Upper lobe of right lung (tissue), 1 donor: ENCODE results near the gene FAM78B. TPM values are rescaled to one million over a fixed set of nuclear protein-coding genes. Genes with fewer than 3 reads are reported as not detected.

ENCODE experiments used
- ATAC-seq: fragments of 200-7000 bp; cut with Tn5 transposase; one replicate; pipeline ENCODE4 v1.9.1; 2020; ENCODE audit warnings: mild to moderate bottlenecking, moderate library complexity
- DNase-seq: peaks from one replicate; pipeline ENCODE4 v3.0.0-alpha.2; 2020
- H3K27ac ChIP-seq: fragments of 200-600 bp; one replicate; pipeline ENCODE4 v1.8.0; 2022
- H3K27me3 ChIP-seq: fragments of 200-600 bp; one replicate; pipeline ENCODE4 v1.8.0; 2022; ENCODE audit warnings: mild to moderate bottlenecking
- H3K36me3 ChIP-seq: fragments of 200-600 bp; one replicate; pipeline ENCODE4 v1.8.0; 2022
- H3K4me1 ChIP-seq: fragments of 200-600 bp; one replicate; pipeline ENCODE4 v1.8.0; 2022
- H3K4me3 ChIP-seq: fragments of 200-600 bp; one replicate; pipeline ENCODE4 v1.8.0; 2022; ENCODE audit warnings: mild to moderate bottlenecking
- H3K9me3 ChIP-seq: fragments of 200-600 bp; one replicate; pipeline ENCODE4 v1.8.0; 2022
- CTCF ChIP-seq: fragments of 200-600 bp; IDR thresholded peaks from one replicate; pipeline ENCODE4 v1.8.0; 2022; ENCODE audit warnings: antibody characterized with exemption
- intact Hi-C: fragments of 100-400 bp; cut with DNase I; formaldehyde crosslinking; loops from one replicate; pipeline ENCODE4 v1.11.0; 2022
- total RNA-seq: library from RNA; stranded (reverse); fragmentation: NEBNext Ultra II Directional; extraction: Animal tissue kit (Norgen Biotek cat#: 25700); gene quantifications from one replicate; pipeline ENCODE4 v1.2.1, GENCODE V29; 2021
- donor health status: DM: no; HTN: yes; CAD: no; lungs with severe emphysema.

Gene FAM78B
- total RNA-seq, 1 donor from 2014 or later: 1.2 TPM

DNA sequence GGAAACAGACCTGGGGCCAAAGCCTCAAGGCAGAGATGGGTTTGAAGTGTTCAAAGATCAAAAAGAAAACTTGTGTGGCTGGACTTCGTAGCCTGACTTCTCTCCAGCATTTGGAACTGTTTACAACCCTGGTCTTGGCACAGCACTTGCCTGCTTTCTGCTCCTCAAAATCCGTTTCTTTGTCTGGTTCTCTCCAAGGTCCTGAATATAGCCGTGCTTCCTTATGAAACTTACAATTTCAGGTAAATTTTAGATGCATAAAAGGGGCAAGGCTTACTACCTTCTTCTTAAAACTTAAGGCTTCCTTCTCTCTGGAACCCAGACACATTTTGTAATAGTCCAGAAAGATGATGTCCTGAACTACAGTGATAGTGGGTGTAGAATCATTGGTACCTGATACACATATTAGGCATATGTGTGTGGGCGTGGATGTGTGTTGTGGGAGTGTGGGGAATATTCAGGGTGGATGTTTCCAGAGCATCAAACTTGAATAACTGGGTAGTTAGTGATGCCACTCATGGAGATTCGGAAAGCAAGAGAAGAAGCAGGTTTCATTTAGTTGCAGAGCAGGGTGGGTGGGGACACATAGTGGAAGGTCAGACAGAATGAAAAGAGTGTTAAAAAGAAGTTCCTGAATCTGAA lies 26.4 kb upstream of the FAM78B start:
- TF ChIP-seq CTCF: no peak
- no peak overlapping the region for H3K4me3 ChIP-seq
- H3K9me3 ChIP-seq: no peaks in the 10 kb centered on the region
- H3K4me1 ChIP-seq: no peaks in the 10 kb centered on the region
- no peak overlapping the region for H3K27ac ChIP-seq
- intact Hi-C loops: no loop called here
- no peak for DNase-seq
- no peaks in the 10 kb centered on the region for H3K27me3 ChIP-seq
- H3K36me3 ChIP-seq: no peaks in the 10 kb centered on the region
- ATAC-seq: no peak

DNA sequence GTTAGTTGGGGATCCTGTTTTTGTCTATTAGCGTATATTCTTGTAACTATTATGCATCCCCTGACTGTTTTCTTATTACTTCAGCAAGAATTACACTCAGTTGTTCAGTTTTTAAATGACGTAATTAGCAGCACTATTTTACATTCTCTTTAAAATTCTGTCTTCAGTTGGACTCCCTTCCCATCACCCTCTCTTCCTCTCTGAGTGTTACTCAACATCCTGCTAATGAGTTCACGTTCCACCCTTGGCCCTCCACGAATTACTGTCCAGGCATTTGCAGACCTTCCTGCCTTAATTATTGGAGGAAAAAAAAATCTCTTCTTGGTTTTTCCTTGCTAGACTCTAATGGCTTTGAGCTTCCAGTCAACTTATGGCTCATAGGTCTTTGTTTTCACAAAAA lies 23.6 kb upstream of the FAM78B start:
- H3K4me3 ChIP-seq: no peak overlapping the region
- DNase-seq: no peak
- H3K9me3 ChIP-seq: no peaks in the 10 kb centered on the region
- TF ChIP-seq CTCF: no peak
- H3K36me3 ChIP-seq: no peaks in the 10 kb centered on the region
- peaks cover 6% of the 10 kb centered on the region for H3K27me3 ChIP-seq
- no peaks in the 10 kb centered on the region for H3K4me1 ChIP-seq
- H3K27ac ChIP-seq: no peak overlapping the region
- intact Hi-C loops: no loop called here
- ATAC-seq: no peak

GRCh38 chr1:166189126-166189525 lies 22.3 kb upstream of the FAM78B start:
- H3K4me1 ChIP-seq: no peaks in the 10 kb centered on the region
- DNase-seq: no peak
- TF ChIP-seq CTCF: no peak
- no peak overlapping the region for H3K27ac ChIP-seq
- intact Hi-C loops: no loop called here
- H3K4me3 ChIP-seq: no peak overlapping the region
- H3K36me3 ChIP-seq: no peaks in the 10 kb centered on the region
- H3K27me3 ChIP-seq: peaks cover 6% of the 10 kb centered on the region
- H3K9me3 ChIP-seq: no peaks in the 10 kb centered on the region
- no peak for ATAC-seq

- Histone ChIP-seq H3K36me3 (no peaks in the 10 kb centered on the region), H3K27me3 (peaks cover 6% of the 10 kb centered on the region), H3K4me1 (no peaks in the 10 kb centered on the region), H3K4me3 (no peak overlapping the region), H3K9me3 (no peaks in the 10 kb centered on the region), H3K27ac (no peak overlapping the region)
- DNase-seq (no peak), ATAC-seq (no peak)
- no peak for TF ChIP-seq CTCF
- intact Hi-C loops: no loop called here
Observed at GRCh38 chr1:166185526-166185925, 18.7 kb upstream of the FAM78B start.

DNA sequence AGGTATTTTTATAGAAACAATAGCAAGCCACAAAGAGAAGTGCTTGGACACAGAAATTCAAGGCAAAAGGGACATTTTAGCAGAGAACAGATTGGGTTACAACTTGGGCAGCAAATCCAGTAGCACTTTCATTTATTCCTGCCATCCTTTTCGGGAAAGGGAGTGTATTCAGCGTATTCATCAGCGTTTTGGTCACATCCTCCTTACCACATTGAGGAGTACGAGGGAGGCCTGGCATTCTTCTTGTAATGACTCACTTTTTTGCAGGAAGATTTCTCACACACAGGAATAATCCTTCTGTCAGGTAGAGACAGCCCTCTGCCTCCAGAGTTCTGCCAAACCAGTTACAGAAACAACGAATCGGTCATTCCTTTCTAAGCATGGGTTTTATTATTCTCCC lies 18.1 kb upstream of the FAM78B start:
- Histone ChIP-seq H3K4me3 (no peak overlapping the region), H3K4me1 (no peaks in the 10 kb centered on the region), H3K36me3 (no peaks in the 10 kb centered on the region), H3K27ac (no peak overlapping the region), H3K9me3 (no peaks in the 10 kb centered on the region), H3K27me3 (peaks cover 6% of the 10 kb centered on the region)
- intact Hi-C loops: no loop called here
- ATAC-seq: no peak
- TF ChIP-seq CTCF: no peak
- no peak for DNase-seq

DNA sequence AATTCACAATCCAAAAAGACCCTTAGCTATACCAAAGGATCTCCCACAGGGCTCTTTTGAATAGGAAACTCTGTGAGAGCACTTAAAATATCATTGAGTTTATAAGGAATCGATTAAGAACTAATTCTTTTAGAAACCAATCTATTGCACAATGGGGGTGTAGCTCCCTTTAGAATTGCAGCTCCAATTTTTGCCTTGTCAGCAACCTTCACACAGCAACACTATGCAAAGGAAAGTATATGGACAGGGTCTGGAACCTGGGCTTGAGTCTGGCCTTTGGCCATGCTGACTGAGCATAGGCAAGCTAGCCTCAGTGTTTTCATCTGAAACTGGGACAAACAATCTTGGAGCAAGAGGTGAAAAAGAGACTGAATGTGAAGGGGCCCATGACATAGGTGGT lies 17.2 kb upstream of the FAM78B start:
- Histone ChIP-seq H3K4me3 (no peak overlapping the region), H3K4me1 (no peaks in the 10 kb centered on the region), H3K36me3 (no peaks in the 10 kb centered on the region), H3K9me3 (no peaks in the 10 kb centered on the region), H3K27me3 (peaks cover 6% of the 10 kb centered on the region), H3K27ac (no peak overlapping the region)
- no peak for DNase-seq
- intact Hi-C loops: no loop called here
- TF ChIP-seq CTCF: no peak
- ATAC-seq: no peak
